SK-N-SH (cell line): Measurements from ENCODE around the gene GJA3. TPM values are rescaled to one million over a fixed set of nuclear protein-coding genes. Genes with fewer than 3 reads are reported as not detected.

ENCODE experiments used
- CTCF ChIA-PET: fragments of 300-600, 350-600 bp; formaldehyde crosslinking; extraction: SDS; loops from one replicate; lab custom pipeline; 2021; lab: Yijun Ruan, JAX
- POLR2A ChIA-PET: fragments of 350-600 bp; sonication (Branson Sonifier 250); formaldehyde crosslinking; extraction: SDS; loops from one replicate; lab custom pipeline; 2020; ENCODE audit warnings: antibody characterized with exemption, inconsistent platforms; lab: Yijun Ruan, JAX
- DNase-seq: peaks from one replicate; pipeline ENCODE4 v3.0.0; 2012
- H2AFZ ChIP-seq: fragments of 200-600 bp; sonication (generic); 2 replicates; pipeline ENCODE4 v1.8.1; 2016; ENCODE audit warnings: antibody characterized with exemption, mild to moderate bottlenecking, low read depth
- H3F3A ChIP-seq: fragments of 200-600 bp; sonication (generic); replicated peaks from 2 replicates; pipeline ENCODE3; 2016; ENCODE audit warnings: antibody characterized with exemption, mild to moderate bottlenecking; ENCODE audit not compliant: insufficient read depth
- H3K27ac ChIP-seq, 2 experiments: fragments of 200-500 bp in 1 of 2; fragments of 200-600 bp in 1 of 2; sonication (Bioruptor generic) in 1 of 2; sonication (generic), shearing (Covaris generic) in 1 of 2; 2 replicates each; pipeline versions ENCODE4 v1.5.1 to v1.6.1; 2014 to 2016; ENCODE audit warnings: low read depth in 2 of 2, inconsistent platforms in 1 of 2, low read length in 1 of 2, mild to moderate bottlenecking in 1 of 2, mixed read lengths in 1 of 2
- H3K27me3 ChIP-seq: fragments of 200-600 bp; sonication (generic), shearing (Covaris generic); 2 replicates; pipeline ENCODE4 v1.6.1; 2016; ENCODE audit warnings: mixed run types; ENCODE audit not compliant: insufficient read depth
- H3K36me3 ChIP-seq, 2 experiments: fragments of 200-500 bp in 1 of 2; fragments of 200-600 bp in 1 of 2; sonication (Bioruptor generic) in 1 of 2; sonication (generic) in 1 of 2; replicated peaks in 1 of 2; 2 replicates each; pipeline versions ENCODE3 to v1.5.1; 2014 to 2016; ENCODE audit warnings: low read length in 1 of 2, mild to moderate bottlenecking in 1 of 2; ENCODE audit not compliant: insufficient read depth in 2 of 2, control insufficient read depth in 1 of 2
- H3K4me1 ChIP-seq, 2 experiments: fragments of 200-500 bp in 1 of 2; fragments of 200-600 bp in 1 of 2; sonication (Bioruptor generic) in 1 of 2; sonication (generic), shearing (Covaris generic) in 1 of 2; 2 replicates each; pipeline versions ENCODE4 v1.5.1 to v1.6.1; 2014 to 2016; ENCODE audit warnings: low read depth in 1 of 2, low read length in 1 of 2, mixed run types in 1 of 2; ENCODE audit not compliant: insufficient read depth in 2 of 2, control insufficient read depth in 1 of 2
- H3K4me2 ChIP-seq: fragments of 200-600 bp; sonication (generic), shearing (Covaris generic); 2 replicates; pipeline ENCODE4 v1.6.1; 2017; ENCODE audit warnings: mixed run types
- H3K4me3 ChIP-seq, 2 experiments: fragments of 200-500 bp in 1 of 2; fragments of 200-600 bp in 1 of 2; sonication (Bioruptor generic) in 1 of 2; sonication (generic), shearing (Covaris generic) in 1 of 2; 2 replicates each; pipeline versions ENCODE4 v1.5.1 to v1.8.1; 2014 to 2016; ENCODE audit warnings: low read depth in 2 of 2, inconsistent platforms in 1 of 2, low read length in 1 of 2, mild to moderate bottlenecking in 1 of 2, mixed read lengths in 1 of 2, moderate library complexity in 1 of 2
- H3K79me2 ChIP-seq: fragments of 200-600 bp; sonication (generic); 2 replicates; pipeline ENCODE4 v1.8.1; 2017; ENCODE audit warnings: mild to moderate bottlenecking; ENCODE audit not compliant: insufficient read depth
- H3K9ac ChIP-seq: fragments of 200-600 bp; sonication (generic); 2 replicates; pipeline ENCODE4 v1.6.1; 2017; ENCODE audit warnings: mixed run types
- H3K9me2 ChIP-seq: fragments of 200-600 bp; sonication (generic); 2 replicates; pipeline ENCODE4 v1.6.1; 2017; ENCODE audit warnings: mixed run types
- H3K9me3 ChIP-seq: fragments of 200-600 bp; sonication (generic); 2 replicates; pipeline ENCODE4 v1.6.1; 2017; ENCODE audit warnings: mixed run types, mild to moderate bottlenecking, moderate library complexity
- H4K20me1 ChIP-seq: fragments of 200-600 bp; sonication (generic); 2 replicates; pipeline ENCODE4 v1.6.1; 2017; ENCODE audit warnings: mild to moderate bottlenecking, mixed run types; ENCODE audit not compliant: insufficient read depth
- CHD2 ChIP-seq: fragments of 150-350 bp; IDR thresholded peaks from 2 replicates; pipeline ENCODE4 v1.6.1; 2018; ENCODE audit warnings: low read length; ENCODE audit not compliant: partially characterized antibody
- ELF1 ChIP-seq: IDR thresholded peaks from 2 replicates; pipeline ENCODE4 v1.4.0; 2012
- EP300 ChIP-seq, 2 experiments: IDR thresholded peaks; 2 replicates each; pipeline versions ENCODE4 v1.4.0 to v1.6.1; 2012; ENCODE audit warnings: borderline replicate concordance in 1 of 2, low read depth in 1 of 2, low read length in 1 of 2
- EZH2phosphoT487 ChIP-seq: fragments of 200-600 bp; sonication (generic); IDR thresholded peaks from 2 replicates; pipeline ENCODE4 v1.6.1; 2017; ENCODE audit warnings: low read depth, mixed run types, mild to moderate bottlenecking, antibody characterized with exemption, moderate library complexity, borderline replicate concordance
- FOSL2 ChIP-seq: IDR thresholded peaks from 2 replicates; pipeline ENCODE4 v1.4.0; 2012; ENCODE audit warnings: low read depth, mild to moderate bottlenecking, moderate library complexity, borderline replicate concordance
- FOXM1 ChIP-seq: IDR thresholded peaks from 2 replicates; pipeline ENCODE4 v1.4.0; 2012; ENCODE audit warnings: low read depth, mild to moderate bottlenecking
- GATA2 ChIP-seq: sonication (generic); formaldehyde crosslinking; IDR thresholded peaks from 2 replicates; pipeline ENCODE4 v1.5.0; 2020; ENCODE audit warnings: mild to moderate bottlenecking, missing genetic modification reagents
- JUND ChIP-seq: IDR thresholded peaks from 2 replicates; pipeline ENCODE4 v1.4.0; 2012
- MAX ChIP-seq: IDR thresholded peaks from 2 replicates; pipeline ENCODE4 v1.4.0; 2012; ENCODE audit warnings: low read depth
- MXI1 ChIP-seq: IDR thresholded peaks from 2 replicates; pipeline ENCODE4 v1.6.1; 2012; ENCODE audit warnings: mild to moderate bottlenecking, low read depth, low read length, improper control_type of control experiment
- NFIC ChIP-seq: IDR thresholded peaks from 2 replicates; pipeline ENCODE4 v1.4.0; 2012; ENCODE audit warnings: borderline replicate concordance
- RFX5 ChIP-seq: IDR thresholded peaks from 2 replicates; pipeline ENCODE4 v1.6.1; 2012; ENCODE audit warnings: mild to moderate bottlenecking, improper control_type of control experiment, low read length
- SIN3A ChIP-seq: IDR thresholded peaks from 2 replicates; pipeline ENCODE4 v1.6.1; 2012; ENCODE audit warnings: low read depth, mild to moderate bottlenecking, low read length, moderate library complexity, borderline replicate concordance
- SMC3 ChIP-seq: IDR thresholded peaks from 2 replicates; pipeline ENCODE4 v1.6.1; 2012; ENCODE audit warnings: low read depth, low read length, improper control_type of control experiment
- TAF1 ChIP-seq: IDR thresholded peaks from 2 replicates; pipeline ENCODE4 v1.6.1; 2012; ENCODE audit warnings: low read depth, mild to moderate bottlenecking, low read length, moderate library complexity, borderline replicate concordance
- TCF12 ChIP-seq: IDR thresholded peaks from 2 replicates; pipeline ENCODE4 v1.4.0; 2012
- USF1 ChIP-seq: IDR thresholded peaks from 2 replicates; pipeline ENCODE4 v1.4.0; 2012; ENCODE audit warnings: low read depth, borderline replicate concordance
- WGBS: methylation state at CpG from one replicate; pipeline ENCODE4 v1.1.6; 2017; ENCODE audit warnings: low lambda C conversion rate; 5-methylcytosine and 5-hydroxymethylcytosine counted together
- polyA plus RNA-seq, 3 experiments: library from polyadenylated mRNA; depleted of rRNA; stranded (reverse); fragments of >200 nt; gene quantifications; 2 replicates each; pipeline ENCODE4 v1.2.3, GENCODE V29; 2012
- TF ChIP-seq, protein P1 (sequence below): fragments of 200-600 bp; sonication (generic); IDR thresholded peaks from 2 replicates; pipeline ENCODE4 v1.6.1; 2017; ENCODE audit warnings: antibody characterized with exemption, mild to moderate bottlenecking, moderate library complexity
- TF ChIP-seq, protein P2 (sequence below): fragments of 150-350 bp; IDR thresholded peaks from 2 replicates; pipeline ENCODE4 v1.6.1; 2017; ENCODE audit warnings: antibody characterized with exemption, low read length, low read depth, borderline replicate concordance
- TF ChIP-seq, protein P3 (sequence below): fragments of 150-350 bp; IDR thresholded peaks from 2 replicates; pipeline ENCODE4 v1.6.1; 2016; ENCODE audit warnings: mild to moderate bottlenecking, low read depth, low read length
- TF ChIP-seq, protein P4 (sequence below): IDR thresholded peaks from 2 replicates; pipeline ENCODE4 v1.6.1; 2012; ENCODE audit warnings: mild to moderate bottlenecking, low read depth, low read length, moderate library complexity

GJA3 gene
- polyA plus RNA-seq, 1 of the 3 experiments (the other 2 are of a cell fraction): not detected

DNA sequence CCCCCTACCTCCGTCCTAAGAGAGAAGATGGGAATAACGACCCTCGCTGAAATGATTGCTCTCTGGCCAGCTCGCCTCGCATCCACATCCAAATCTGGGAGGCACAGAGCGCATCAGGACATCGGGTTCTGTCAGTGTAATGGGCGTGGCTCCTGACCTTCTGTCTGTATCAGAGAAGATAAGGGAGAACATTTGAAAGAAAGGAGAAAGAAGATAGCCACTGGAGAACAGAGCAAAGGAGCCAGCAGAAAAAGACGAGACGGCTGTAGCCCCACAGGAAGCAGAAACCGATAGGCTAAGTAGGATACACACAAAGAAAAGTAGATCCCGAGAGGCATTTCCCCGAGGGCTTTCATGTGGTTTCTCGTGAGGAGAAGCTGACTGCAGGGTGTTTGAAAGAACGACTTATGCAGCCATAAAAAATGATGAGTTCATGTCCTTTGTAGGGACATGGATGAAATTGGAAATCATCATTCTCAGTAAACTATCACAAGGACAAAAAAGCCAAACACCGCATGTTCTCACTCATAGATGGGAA is 45.9 kb upstream of the GJA3 start (continued):
- TF ChIP-seq, protein P1, sequence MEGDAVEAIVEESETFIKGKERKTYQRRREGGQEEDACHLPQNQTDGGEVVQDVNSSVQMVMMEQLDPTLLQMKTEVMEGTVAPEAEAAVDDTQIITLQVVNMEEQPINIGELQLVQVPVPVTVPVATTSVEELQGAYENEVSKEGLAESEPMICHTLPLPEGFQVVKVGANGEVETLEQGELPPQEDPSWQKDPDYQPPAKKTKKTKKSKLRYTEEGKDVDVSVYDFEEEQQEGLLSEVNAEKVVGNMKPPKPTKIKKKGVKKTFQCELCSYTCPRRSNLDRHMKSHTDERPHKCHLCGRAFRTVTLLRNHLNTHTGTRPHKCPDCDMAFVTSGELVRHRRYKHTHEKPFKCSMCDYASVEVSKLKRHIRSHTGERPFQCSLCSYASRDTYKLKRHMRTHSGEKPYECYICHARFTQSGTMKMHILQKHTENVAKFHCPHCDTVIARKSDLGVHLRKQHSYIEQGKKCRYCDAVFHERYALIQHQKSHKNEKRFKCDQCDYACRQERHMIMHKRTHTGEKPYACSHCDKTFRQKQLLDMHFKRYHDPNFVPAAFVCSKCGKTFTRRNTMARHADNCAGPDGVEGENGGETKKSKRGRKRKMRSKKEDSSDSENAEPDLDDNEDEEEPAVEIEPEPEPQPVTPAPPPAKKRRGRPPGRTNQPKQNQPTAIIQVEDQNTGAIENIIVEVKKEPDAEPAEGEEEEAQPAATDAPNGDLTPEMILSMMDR: no peak
- TF ChIP-seq GATA2 (CRISPR knock-in tag): no peak
- TF ChIP-seq TAF1: no peak

- CTCF ChIA-PET: interaction anchor here (1.3 kb wide), 1 partner anchor 9 kb away, joined by 5 read pairs; no protein-coding TSS in a partner anchor
- DNase-seq: no peak
- no peaks in the 10 kb centered on the region for H3F3A ChIP-seq
- H3K79me2 ChIP-seq: no peaks in the 10 kb centered on the region
- no peak overlapping the region for H3K27ac ChIP-seq
- no peaks in the 10 kb centered on the region for H4K20me1 ChIP-seq
- no peak overlapping the region for H2AFZ ChIP-seq
- H3K4me1 ChIP-seq: no peaks in the 10 kb centered on the region
- H3K36me3 ChIP-seq: no peaks in the 10 kb centered on the region
- H3K4me3 ChIP-seq: no peak overlapping the region
- H3K9ac ChIP-seq: no peak overlapping the region
- 17% methylated on average over 6 of the region's 11 CpGs for WGBS
- peaks cover 5% of the 10 kb centered on the region; the same call in 1 of the 2 replicates for H3K9me3 ChIP-seq
- peaks cover 66% of the 10 kb centered on the region for H3K27me3 ChIP-seq
- H3K4me2 ChIP-seq: no peak overlapping the region
- POLR2A ChIA-PET: no interaction called here
- no peak for TF ChIP-seq SIN3A
- no peak for TF ChIP-seq ELF1
- no peak for TF ChIP-seq NFIC
- TF ChIP-seq EP300 (IDR thresholded peaks at IDR 0.05; ENCODE audit: borderline replicate concordance in 1 of 2, low read depth in 1 of 2, low read length in 1 of 2): no peak
- no peak for TF ChIP-seq JUND
- TF ChIP-seq, protein P2, sequence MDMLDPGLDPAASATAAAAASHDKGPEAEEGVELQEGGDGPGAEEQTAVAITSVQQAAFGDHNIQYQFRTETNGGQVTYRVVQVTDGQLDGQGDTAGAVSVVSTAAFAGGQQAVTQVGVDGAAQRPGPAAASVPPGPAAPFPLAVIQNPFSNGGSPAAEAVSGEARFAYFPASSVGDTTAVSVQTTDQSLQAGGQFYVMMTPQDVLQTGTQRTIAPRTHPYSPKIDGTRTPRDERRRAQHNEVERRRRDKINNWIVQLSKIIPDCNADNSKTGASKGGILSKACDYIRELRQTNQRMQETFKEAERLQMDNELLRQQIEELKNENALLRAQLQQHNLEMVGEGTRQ: no peak
- TF ChIP-seq TCF12: no peak
- no peak for TF ChIP-seq CHD2
- no peak for TF ChIP-seq EZH2phosphoT487
- TF ChIP-seq MAX: no peak
- no peak for TF ChIP-seq RFX5
- TF ChIP-seq MXI1: no peak
- TF ChIP-seq FOSL2: no peak
- no peak for TF ChIP-seq FOXM1
- TF ChIP-seq SMC3: no peak
- TF ChIP-seq TAF1: no peak
- TF ChIP-seq, protein P3, sequence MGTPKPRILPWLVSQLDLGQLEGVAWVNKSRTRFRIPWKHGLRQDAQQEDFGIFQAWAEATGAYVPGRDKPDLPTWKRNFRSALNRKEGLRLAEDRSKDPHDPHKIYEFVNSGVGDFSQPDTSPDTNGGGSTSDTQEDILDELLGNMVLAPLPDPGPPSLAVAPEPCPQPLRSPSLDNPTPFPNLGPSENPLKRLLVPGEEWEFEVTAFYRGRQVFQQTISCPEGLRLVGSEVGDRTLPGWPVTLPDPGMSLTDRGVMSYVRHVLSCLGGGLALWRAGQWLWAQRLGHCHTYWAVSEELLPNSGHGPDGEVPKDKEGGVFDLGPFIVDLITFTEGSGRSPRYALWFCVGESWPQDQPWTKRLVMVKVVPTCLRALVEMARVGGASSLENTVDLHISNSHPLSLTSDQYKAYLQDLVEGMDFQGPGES: no peak
- TF ChIP-seq, protein P4, sequence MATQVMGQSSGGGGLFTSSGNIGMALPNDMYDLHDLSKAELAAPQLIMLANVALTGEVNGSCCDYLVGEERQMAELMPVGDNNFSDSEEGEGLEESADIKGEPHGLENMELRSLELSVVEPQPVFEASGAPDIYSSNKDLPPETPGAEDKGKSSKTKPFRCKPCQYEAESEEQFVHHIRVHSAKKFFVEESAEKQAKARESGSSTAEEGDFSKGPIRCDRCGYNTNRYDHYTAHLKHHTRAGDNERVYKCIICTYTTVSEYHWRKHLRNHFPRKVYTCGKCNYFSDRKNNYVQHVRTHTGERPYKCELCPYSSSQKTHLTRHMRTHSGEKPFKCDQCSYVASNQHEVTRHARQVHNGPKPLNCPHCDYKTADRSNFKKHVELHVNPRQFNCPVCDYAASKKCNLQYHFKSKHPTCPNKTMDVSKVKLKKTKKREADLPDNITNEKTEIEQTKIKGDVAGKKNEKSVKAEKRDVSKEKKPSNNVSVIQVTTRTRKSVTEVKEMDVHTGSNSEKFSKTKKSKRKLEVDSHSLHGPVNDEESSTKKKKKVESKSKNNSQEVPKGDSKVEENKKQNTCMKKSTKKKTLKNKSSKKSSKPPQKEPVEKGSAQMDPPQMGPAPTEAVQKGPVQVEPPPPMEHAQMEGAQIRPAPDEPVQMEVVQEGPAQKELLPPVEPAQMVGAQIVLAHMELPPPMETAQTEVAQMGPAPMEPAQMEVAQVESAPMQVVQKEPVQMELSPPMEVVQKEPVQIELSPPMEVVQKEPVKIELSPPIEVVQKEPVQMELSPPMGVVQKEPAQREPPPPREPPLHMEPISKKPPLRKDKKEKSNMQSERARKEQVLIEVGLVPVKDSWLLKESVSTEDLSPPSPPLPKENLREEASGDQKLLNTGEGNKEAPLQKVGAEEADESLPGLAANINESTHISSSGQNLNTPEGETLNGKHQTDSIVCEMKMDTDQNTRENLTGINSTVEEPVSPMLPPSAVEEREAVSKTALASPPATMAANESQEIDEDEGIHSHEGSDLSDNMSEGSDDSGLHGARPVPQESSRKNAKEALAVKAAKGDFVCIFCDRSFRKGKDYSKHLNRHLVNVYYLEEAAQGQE: no peak
- TF ChIP-seq GATA2 (CRISPR knock-in tag): no peak
- no peak for TF ChIP-seq USF1
- H3K9me2 ChIP-seq: no peaks in the 10 kb centered on the region
Observed at GRCh38 chr13:20206065-20206697, 45.3 kb upstream of the GJA3 start.
